ENCODE results near the gene GPC5.
A peak's percentile ranks its signal among the peaks of the same experiment; 100 is the strongest.

The GPC5 gene

GRCh38 chr13:92804926-92805325 lies 1406.5 kb downstream of the GPC5 start:
- no peak overlapping the region for H3K4me3 ChIP-seq (ENCODE audit: low read length)
- no peak overlapping the region for H2AFZ ChIP-seq (ENCODE audit: low read depth, low read length)
- no peak overlapping the region for H3K4me2 ChIP-seq (ENCODE audit: low read length)
- no peak overlapping the region for H3K27ac ChIP-seq (ENCODE audit: low read length)
- H3K27me3 ChIP-seq (ENCODE audit: low read depth, low read length), result no peaks in the 10 kb centered on the region
- peaks cover 10% of the 10 kb centered on the region for H3K4me1 ChIP-seq (ENCODE audit: low read length)
- no peaks in the 10 kb centered on the region for H3K79me2 ChIP-seq (ENCODE audit: low read length)
- H3K9me3 ChIP-seq (ENCODE audit: insufficient read depth, low read length), result no peaks in the 10 kb centered on the region
- no peak for TF ChIP-seq EZH2phosphoT487 (IDR thresholded peaks at IDR 0.05; ENCODE audit: low read depth)
- TF ChIP-seq, protein P1, sequence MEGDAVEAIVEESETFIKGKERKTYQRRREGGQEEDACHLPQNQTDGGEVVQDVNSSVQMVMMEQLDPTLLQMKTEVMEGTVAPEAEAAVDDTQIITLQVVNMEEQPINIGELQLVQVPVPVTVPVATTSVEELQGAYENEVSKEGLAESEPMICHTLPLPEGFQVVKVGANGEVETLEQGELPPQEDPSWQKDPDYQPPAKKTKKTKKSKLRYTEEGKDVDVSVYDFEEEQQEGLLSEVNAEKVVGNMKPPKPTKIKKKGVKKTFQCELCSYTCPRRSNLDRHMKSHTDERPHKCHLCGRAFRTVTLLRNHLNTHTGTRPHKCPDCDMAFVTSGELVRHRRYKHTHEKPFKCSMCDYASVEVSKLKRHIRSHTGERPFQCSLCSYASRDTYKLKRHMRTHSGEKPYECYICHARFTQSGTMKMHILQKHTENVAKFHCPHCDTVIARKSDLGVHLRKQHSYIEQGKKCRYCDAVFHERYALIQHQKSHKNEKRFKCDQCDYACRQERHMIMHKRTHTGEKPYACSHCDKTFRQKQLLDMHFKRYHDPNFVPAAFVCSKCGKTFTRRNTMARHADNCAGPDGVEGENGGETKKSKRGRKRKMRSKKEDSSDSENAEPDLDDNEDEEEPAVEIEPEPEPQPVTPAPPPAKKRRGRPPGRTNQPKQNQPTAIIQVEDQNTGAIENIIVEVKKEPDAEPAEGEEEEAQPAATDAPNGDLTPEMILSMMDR (IDR thresholded peaks at IDR 0.05; ENCODE audit: low read depth, low read length), result no peak
- H3K36me3 ChIP-seq (replicated peaks; ENCODE audit: low read depth, low read length), result no peaks in the 10 kb centered on the region
- no peaks in the 10 kb centered on the region for H4K20me1 ChIP-seq (ENCODE audit: insufficient read depth, low read length)
- no peak overlapping the region for H3K9ac ChIP-seq (ENCODE audit: low read length)

DNA sequence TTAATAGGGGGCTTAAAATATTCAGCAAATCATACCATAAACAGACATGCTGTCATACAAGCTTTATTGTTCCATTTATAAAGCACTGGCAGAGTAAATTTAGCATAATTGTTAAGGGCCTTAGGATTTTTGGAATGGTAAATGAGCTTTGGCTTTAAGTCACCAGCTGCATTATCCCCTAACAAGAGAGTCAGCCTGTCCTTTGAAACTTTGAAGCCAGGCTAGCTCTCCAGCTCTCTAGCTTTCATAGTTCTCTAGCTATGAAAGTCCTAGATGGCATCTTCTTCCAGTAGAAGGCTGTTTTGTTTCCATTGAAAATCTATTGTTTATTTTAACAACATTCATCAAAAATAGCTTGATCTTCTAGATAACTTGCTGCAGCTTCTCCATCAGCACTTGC lies 1407.3 kb downstream of the GPC5 start:
- TF ChIP-seq EZH2phosphoT487 (IDR thresholded peaks at IDR 0.05; ENCODE audit: low read depth), result no peak
- TF ChIP-seq, protein P1 (IDR thresholded peaks at IDR 0.05; ENCODE audit: low read depth, low read length), result no peak
- Histone ChIP-seq H3K4me1 (ENCODE audit: low read length) (peaks cover 10% of the 10 kb centered on the region), H3K4me3 (ENCODE audit: low read length) (peak overlapping the region; percentile 73), H3K9ac (ENCODE audit: low read length) (peak overlapping the region; percentile 50), H3K79me2 (ENCODE audit: low read length) (no peaks in the 10 kb centered on the region), H3K4me2 (ENCODE audit: low read length) (peak overlapping the region; percentile 65), H4K20me1 (ENCODE audit: insufficient read depth, low read length) (no peaks in the 10 kb centered on the region), H3K27ac (ENCODE audit: low read length) (no peak overlapping the region), H3K9me3 (ENCODE audit: insufficient read depth, low read length) (no peaks in the 10 kb centered on the region), H3K27me3 (ENCODE audit: low read depth, low read length) (no peaks in the 10 kb centered on the region), H3K36me3 (replicated peaks; ENCODE audit: low read depth, low read length) (no peaks in the 10 kb centered on the region), H2AFZ (ENCODE audit: low read depth, low read length) (peak overlapping the region; percentile 95)

DNA sequence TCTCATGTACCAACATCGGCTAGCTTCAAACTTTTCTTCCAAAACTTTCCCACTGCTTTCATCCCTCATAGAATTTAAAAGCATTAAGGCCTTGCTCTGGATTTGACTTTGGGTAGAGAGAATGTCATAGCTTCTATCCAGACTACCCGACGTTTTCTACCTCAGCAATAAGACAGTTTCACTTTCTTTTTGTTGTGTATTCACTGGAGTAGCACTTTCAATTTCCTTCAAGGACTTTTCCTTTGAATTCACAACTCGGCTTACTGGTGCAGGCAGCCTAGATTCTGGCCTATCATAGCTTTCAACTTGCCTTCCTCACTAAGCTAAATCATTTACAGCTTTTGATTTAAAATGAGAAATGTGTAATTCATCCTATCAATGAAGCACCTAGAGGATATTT lies 1407.8 kb downstream of the GPC5 start:
- no peaks in the 10 kb centered on the region for H3K9me3 ChIP-seq (ENCODE audit: insufficient read depth, low read length)
- peak overlapping the region; percentile 50 for H3K9ac ChIP-seq (ENCODE audit: low read length)
- H3K27me3 ChIP-seq (ENCODE audit: low read depth, low read length), result no peaks in the 10 kb centered on the region
- no peaks in the 10 kb centered on the region for H3K36me3 ChIP-seq (replicated peaks; ENCODE audit: low read depth, low read length)
- no peaks in the 10 kb centered on the region for H3K79me2 ChIP-seq (ENCODE audit: low read length)
- H3K4me3 ChIP-seq (ENCODE audit: low read length), result peak overlapping the region; percentile 73
- H3K4me1 ChIP-seq (ENCODE audit: low read length), result peaks cover 10% of the 10 kb centered on the region
- H4K20me1 ChIP-seq (ENCODE audit: insufficient read depth, low read length), result no peaks in the 10 kb centered on the region
- peak overlapping the region; percentile 95 for H2AFZ ChIP-seq (ENCODE audit: low read depth, low read length)
- peak overlapping the region; percentile 65 for H3K4me2 ChIP-seq (ENCODE audit: low read length)
- TF ChIP-seq EZH2phosphoT487 (IDR thresholded peaks at IDR 0.05; ENCODE audit: low read depth), result no peak
- TF ChIP-seq, protein P1 (IDR thresholded peaks at IDR 0.05; ENCODE audit: low read depth, low read length), result no peak
- no peak overlapping the region for H3K27ac ChIP-seq (ENCODE audit: low read length)

DNA sequence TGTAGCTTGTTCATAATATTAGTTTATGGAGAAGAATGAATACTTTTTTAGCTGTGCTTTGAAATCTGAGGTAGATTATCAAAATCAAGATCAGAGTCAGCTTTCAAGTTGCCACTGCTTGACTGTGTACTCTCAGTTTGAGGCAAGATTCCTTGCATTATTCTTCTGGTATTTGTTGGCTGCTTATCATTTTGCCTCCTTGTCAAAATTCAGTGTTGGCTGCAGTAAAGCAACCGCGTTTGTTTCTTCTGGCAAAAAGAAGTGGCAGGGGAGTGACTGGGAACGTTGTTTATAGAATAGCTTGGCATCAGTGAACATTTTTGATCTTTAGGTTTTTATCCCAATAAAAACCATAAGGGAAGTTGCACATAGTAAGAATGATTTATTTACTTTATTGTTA lies 1408.9 kb downstream of the GPC5 start:
- H3K27me3 ChIP-seq (ENCODE audit: low read depth, low read length), result no peaks in the 10 kb centered on the region
- H3K4me2 ChIP-seq (ENCODE audit: low read length), result no peak overlapping the region
- H3K4me1 ChIP-seq (ENCODE audit: low read length), result peaks cover 10% of the 10 kb centered on the region
- H3K4me3 ChIP-seq (ENCODE audit: low read length), result no peak overlapping the region
- H3K36me3 ChIP-seq (replicated peaks; ENCODE audit: low read depth, low read length), result no peaks in the 10 kb centered on the region
- no peak overlapping the region for H2AFZ ChIP-seq (ENCODE audit: low read depth, low read length)
- no peak overlapping the region for H3K9ac ChIP-seq (ENCODE audit: low read length)
- H3K9me3 ChIP-seq (ENCODE audit: insufficient read depth, low read length), result no peaks in the 10 kb centered on the region
- H3K79me2 ChIP-seq (ENCODE audit: low read length), result no peaks in the 10 kb centered on the region
- no peak overlapping the region for H3K27ac ChIP-seq (ENCODE audit: low read length)
- TF ChIP-seq, protein P1 (IDR thresholded peaks at IDR 0.05; ENCODE audit: low read depth, low read length), result no peak
- no peak for TF ChIP-seq EZH2phosphoT487 (IDR thresholded peaks at IDR 0.05; ENCODE audit: low read depth)
- no peaks in the 10 kb centered on the region for H4K20me1 ChIP-seq (ENCODE audit: insufficient read depth, low read length)

Data from OCI-LY3 (cell line).